Mesodermal cell (in vitro differentiated cells): ENCODE data around the gene RPRD1B.

Experiments used
- H3K27ac ChIP-seq: 2 replicates; pipeline ENCODE4 v1.7.0; 2013; ENCODE audit warnings: mild to moderate bottlenecking, low read depth, low read length, moderate library complexity; ENCODE audit not compliant: severe bottlenecking
- H3K36me3 ChIP-seq: 2 replicates; pipeline ENCODE4 v1.7.1; 2013; ENCODE audit warnings: mild to moderate bottlenecking, low read length, moderate library complexity; ENCODE audit not compliant: control insufficient read depth, insufficient read depth
- H3K4me1 ChIP-seq: one replicate; pipeline ENCODE4 v1.7.1; 2013; ENCODE audit warnings: mild to moderate bottlenecking, low read length; ENCODE audit not compliant: insufficient read depth, control insufficient read depth, poor library complexity, severe bottlenecking
- H3K4me3 ChIP-seq: 2 replicates; pipeline ENCODE4 v1.7.0; 2013; ENCODE audit warnings: low read length, control low read depth, mild to moderate bottlenecking; ENCODE audit not compliant: insufficient read depth, poor library complexity, severe bottlenecking; ENCODE audit errors: extremely low read depth
- H3K9me3 ChIP-seq: 2 replicates; pipeline ENCODE4 v1.7.1; 2013; ENCODE audit warnings: mild to moderate bottlenecking, low read length, moderate library complexity; ENCODE audit not compliant: control insufficient read depth
- WGBS, 2 experiments: methylation state at CpG; one replicate each; pipeline ENCODE4 v1.1.5; 2013; ENCODE audit warnings: missing lambda C conversion rate in 2 of 2; ENCODE audit not compliant: insufficient coverage in 2 of 2; 5-methylcytosine and 5-hydroxymethylcytosine counted together

Gene RPRD1B

GRCh38 chr20:38113401-38114325 lies 80.1 kb downstream of the RPRD1B start:
- H3K4me1 ChIP-seq, result peaks cover 45% of the 10 kb centered on the region
- no peaks in the 10 kb centered on the region for H3K9me3 ChIP-seq
- no peak overlapping the region for H3K27ac ChIP-seq
- 51 to 70% methylated on average over 5 to 10 of the region's 10 CpGs for WGBS, 2 experiments
- no peaks in the 10 kb centered on the region for H3K36me3 ChIP-seq
- H3K4me3 ChIP-seq, result no peak overlapping the region

- WGBS, 2 experiments, result 93 to 100% methylated on average over 3 to 4 of the region's 4 CpGs
- no peak overlapping the region for H3K27ac ChIP-seq
- no peaks in the 10 kb centered on the region for H3K36me3 ChIP-seq
- peaks cover 44% of the 10 kb centered on the region for H3K4me1 ChIP-seq
- H3K9me3 ChIP-seq, result no peaks in the 10 kb centered on the region
- no peak overlapping the region for H3K4me3 ChIP-seq
Observed at GRCh38 chr20:38114353-38114791, 80.8 kb downstream of the RPRD1B start.

- H3K36me3 ChIP-seq, result no peaks in the 10 kb centered on the region
- 95 to 100% methylated on average over 1 of the region's 1 CpG for WGBS, 2 experiments
- H3K9me3 ChIP-seq, result no peaks in the 10 kb centered on the region
- H3K27ac ChIP-seq, result no peak overlapping the region
- H3K4me1 ChIP-seq, result peaks cover 38% of the 10 kb centered on the region
- no peak overlapping the region for H3K4me3 ChIP-seq
Observed at GRCh38 chr20:38115205-38115604, 81.7 kb downstream of the RPRD1B start.

GRCh38 chr20:38115896-38116295 lies 82.3 kb downstream of the RPRD1B start:
- no peak overlapping the region for H3K4me3 ChIP-seq
- H3K9me3 ChIP-seq, result no peaks in the 10 kb centered on the region
- no peaks in the 10 kb centered on the region for H3K36me3 ChIP-seq
- WGBS, 2 experiments, result no CpG with 5 or more reads among the region's 2 CpGs
- H3K4me1 ChIP-seq, result peaks cover 31% of the 10 kb centered on the region
- H3K27ac ChIP-seq, result no peak overlapping the region

- WGBS, 2 experiments, result 100% methylated on average over 1 of the region's 3 CpGs; no CpG with 5 or more reads in 1 of the 2 experiments
- Histone ChIP-seq H3K4me3 (no peak overlapping the region), H3K4me1 (peaks cover 25% of the 10 kb centered on the region), H3K36me3 (no peaks in the 10 kb centered on the region), H3K27ac (peak overlapping the region; percentile 84), H3K9me3 (no peaks in the 10 kb centered on the region)
Observed at GRCh38 chr20:38116409-38117165, 83.0 kb downstream of the RPRD1B start.

- Histone ChIP-seq H3K4me1 (peaks cover 30% of the 10 kb centered on the region), H3K36me3 (no peaks in the 10 kb centered on the region), H3K9me3 (no peaks in the 10 kb centered on the region), H3K27ac (peak overlapping the region; percentile 84), H3K4me3 (no peak overlapping the region)
- WGBS, 2 experiments, result 83 to 88% methylated on average over 1 of the region's 2 CpGs
Observed at GRCh38 chr20:38117205-38117604, 83.7 kb downstream of the RPRD1B start.

GRCh38 chr20:38117635-38118034 lies 84.1 kb downstream of the RPRD1B start:
- Histone ChIP-seq H3K27ac (peak overlapping the region; percentile 84), H3K4me1 (peaks cover 32% of the 10 kb centered on the region), H3K4me3 (no peak overlapping the region), H3K36me3 (no peaks in the 10 kb centered on the region), H3K9me3 (no peaks in the 10 kb centered on the region)
- WGBS, 2 experiments, result 75 to 76% methylated on average over 2 of the region's 3 CpGs

GRCh38 chr20:38119446-38119845 lies 85.9 kb downstream of the RPRD1B start:
- 100% methylated on average over 4 to 6 of the region's 6 CpGs for WGBS, 2 experiments
- Histone ChIP-seq H3K27ac (no peak overlapping the region), H3K4me3 (no peak overlapping the region)

GRCh38 chr20:38120625-38120988 lies 87.1 kb downstream of the RPRD1B start:
- peaks cover 32% of the 10 kb centered on the region for H3K4me1 ChIP-seq
- 65 to 76% methylated on average over 2 of the region's 4 CpGs for WGBS, 2 experiments
- H3K27ac ChIP-seq, result no peak overlapping the region
- H3K4me3 ChIP-seq, result no peak overlapping the region
- H3K36me3 ChIP-seq, result no peaks in the 10 kb centered on the region
- H3K9me3 ChIP-seq, result no peaks in the 10 kb centered on the region

More at GRCh38 chr20:38119446-38119845, 85.9 kb downstream of the RPRD1B start:
- Histone ChIP-seq H3K36me3 (no peaks in the 10 kb centered on the region), H3K4me1 (peaks cover 32% of the 10 kb centered on the region), H3K9me3 (no peaks in the 10 kb centered on the region)

- WGBS, 2 experiments, result 90 to 95% methylated on average over 2 to 3 of the region's 4 CpGs
Observed at GRCh38 chr20:38121741-38122140, 88.2 kb downstream of the RPRD1B start.

More at GRCh38 chr20:38121741-38122140, 88.2 kb downstream of the RPRD1B start:
- Histone ChIP-seq H3K27ac (peak overlapping the region; percentile 1), H3K4me3 (no peak overlapping the region), H3K9me3 (no peaks in the 10 kb centered on the region), H3K4me1 (peaks cover 39% of the 10 kb centered on the region), H3K36me3 (no peaks in the 10 kb centered on the region)
